HL-60/S4 treated with retinoic acid at 250 ng/mL for 4 days and 3 days (cell line): ENCODE measurements around the gene LRRC9.

ENCODE experiments used
- in situ Hi-C: fragments of 300-500 bp; cut with MboI; formaldehyde crosslinking; loops from 2 replicates; pipeline ENCODE4 v1.7.0; 2022; ENCODE audit warnings: low sequenced_read_pairs

The LRRC9 gene

DNA sequence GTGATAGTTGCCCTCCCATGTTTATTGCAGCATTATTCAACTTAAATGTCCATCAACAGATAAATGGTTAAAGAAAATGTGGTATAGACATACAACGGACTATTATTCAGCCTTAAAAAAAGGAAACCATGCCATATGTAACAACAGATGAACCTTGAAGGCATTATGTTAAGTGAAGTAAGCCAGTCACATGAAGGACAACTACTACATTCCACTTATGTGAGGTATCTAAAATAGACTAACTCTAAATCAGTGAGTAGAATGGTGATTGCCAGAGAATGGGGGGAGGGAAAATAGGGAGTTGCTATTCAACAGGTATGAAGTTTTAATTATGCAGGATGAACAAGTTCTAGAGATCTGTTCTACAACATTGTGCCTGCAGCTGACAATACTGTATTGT is 181.8 kb downstream of the LRRC9 start:
- in situ Hi-C loops = no loop called here

DNA sequence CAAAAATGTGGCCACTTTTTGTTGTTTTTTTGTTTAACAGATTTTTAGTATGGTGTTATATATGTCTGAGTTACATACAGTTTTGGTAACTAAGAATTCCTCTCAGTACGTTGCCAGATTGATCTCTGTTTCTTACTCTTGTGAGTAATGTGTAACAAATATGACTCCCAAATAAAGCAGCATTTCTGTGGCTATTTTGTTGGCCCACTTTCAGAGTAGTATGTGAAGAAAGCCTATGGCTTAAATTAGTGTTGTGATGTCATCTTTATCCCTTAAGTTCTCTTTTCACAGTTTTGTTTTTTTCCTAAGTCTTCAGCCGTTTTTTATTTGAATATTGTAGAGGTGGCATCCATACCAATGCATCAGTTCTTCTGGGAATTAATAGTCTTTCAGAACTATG is 182.4 kb downstream of the LRRC9 start:
- in situ Hi-C loops = no loop called here

DNA sequence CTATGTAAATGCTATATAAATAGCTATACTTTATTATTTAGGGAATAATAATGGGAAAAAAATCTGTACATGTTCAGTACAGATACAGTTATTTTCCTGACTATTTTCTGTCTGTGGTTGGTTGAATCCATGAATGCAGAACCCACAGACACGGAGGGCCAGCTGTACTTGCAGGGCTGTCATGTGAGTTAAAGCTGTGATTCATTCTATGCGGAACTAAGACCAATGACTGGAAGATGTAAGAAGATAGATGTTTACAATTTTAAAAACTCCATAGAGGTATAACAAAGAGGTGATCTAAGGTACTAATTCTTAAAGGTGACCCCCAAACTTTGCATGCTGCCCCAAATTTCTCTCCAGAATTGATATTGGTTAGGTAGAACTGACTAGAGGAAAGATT is 186.4 kb downstream of the LRRC9 start:
- in situ Hi-C loops = no loop called here

DNA sequence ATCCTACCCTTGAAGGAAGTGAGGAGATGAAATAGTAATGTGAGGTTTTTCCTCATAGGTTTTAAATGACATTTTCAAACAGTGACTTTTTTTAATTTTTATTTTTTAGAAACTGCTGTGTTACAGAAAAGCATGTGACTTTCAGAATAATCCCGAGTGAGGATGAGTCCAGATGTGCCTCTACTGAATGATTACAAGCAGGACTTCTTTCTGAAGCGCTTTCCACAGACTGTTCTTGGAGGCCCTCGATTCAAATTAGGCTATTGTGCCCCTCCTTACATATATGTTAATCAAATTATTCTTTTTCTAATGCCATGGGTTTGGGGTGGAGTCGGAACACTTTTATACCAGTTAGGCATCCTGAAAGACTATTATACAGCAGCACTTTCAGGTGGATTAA is 187.5 kb downstream of the LRRC9 start:
- in situ Hi-C loops = no loop called here

DNA sequence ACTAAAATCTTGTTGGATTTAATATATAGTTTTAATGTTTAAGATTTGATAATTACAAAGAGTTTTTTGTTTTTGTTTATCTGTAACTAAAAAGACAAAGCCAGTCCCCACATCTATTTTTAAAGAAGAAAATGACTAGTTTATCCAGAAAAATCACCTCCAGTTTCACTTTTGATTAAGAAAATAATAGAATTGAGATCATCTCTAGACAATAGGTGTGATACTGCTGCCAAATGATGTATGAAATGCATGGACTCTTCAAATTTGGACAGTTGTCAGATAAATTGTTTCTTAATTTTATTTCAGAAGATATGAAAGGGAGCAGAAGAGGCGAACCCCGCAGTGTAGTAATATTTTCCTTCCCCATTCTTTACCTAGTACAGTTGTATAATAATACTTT is 191.8 kb downstream of the LRRC9 start:
- in situ Hi-C loops = no loop called here
